A673 (cell line): Measurements from ENCODE around the gene FECH.

Source experiments
- EZH2 ChIP-seq: fragments of 200-600 bp; sonication (generic); IDR thresholded peaks from 2 replicates; pipeline ENCODE4 v1.6.1; 2017; ENCODE audit warnings: borderline replicate concordance, low read depth, mild to moderate bottlenecking, mixed read lengths, antibody characterized with exemption, low read length; ENCODE audit not compliant: poor library complexity, severe bottlenecking
- TF ChIP-seq, protein P1 (sequence below): fragments of 300-800, 200-600 bp; sonication (generic); conservative IDR thresholded peaks from 2 replicates; pipeline ENCODE4 v1.5.1; 2017; ENCODE audit warnings: low read depth, mild to moderate bottlenecking, antibody characterized with exemption, low read length, moderate library complexity, mixed read lengths

DNA sequence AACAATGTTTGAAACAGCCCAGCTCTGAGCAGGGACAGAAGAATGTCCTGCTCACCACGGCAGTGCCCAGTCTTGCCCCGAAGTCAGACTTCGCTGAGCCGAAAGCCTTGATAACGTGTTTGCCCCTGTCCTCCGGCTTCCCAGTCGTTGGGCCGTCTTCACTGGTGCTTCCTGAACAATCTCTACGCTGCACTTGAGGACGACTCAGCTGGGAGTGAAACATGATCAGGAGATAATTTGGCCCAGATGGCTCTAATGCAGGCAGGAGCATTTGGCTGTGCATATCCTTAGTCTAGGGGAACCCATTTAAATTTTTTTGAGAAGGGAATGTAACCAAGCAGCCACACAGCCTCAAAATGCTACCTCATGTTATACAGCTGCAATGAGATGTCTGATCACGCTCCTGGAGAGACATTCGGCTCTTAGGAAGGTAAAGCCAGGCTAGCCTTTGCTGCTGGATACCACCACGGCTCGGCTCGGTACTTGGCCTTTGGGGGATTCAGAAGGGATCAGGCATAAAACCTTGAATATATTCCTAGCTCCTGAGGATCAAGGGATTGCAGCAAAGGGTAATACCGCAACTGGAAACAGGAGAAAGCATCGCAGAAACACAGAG is 43.6 kb downstream of the FECH start:
- TF ChIP-seq, protein P1, sequence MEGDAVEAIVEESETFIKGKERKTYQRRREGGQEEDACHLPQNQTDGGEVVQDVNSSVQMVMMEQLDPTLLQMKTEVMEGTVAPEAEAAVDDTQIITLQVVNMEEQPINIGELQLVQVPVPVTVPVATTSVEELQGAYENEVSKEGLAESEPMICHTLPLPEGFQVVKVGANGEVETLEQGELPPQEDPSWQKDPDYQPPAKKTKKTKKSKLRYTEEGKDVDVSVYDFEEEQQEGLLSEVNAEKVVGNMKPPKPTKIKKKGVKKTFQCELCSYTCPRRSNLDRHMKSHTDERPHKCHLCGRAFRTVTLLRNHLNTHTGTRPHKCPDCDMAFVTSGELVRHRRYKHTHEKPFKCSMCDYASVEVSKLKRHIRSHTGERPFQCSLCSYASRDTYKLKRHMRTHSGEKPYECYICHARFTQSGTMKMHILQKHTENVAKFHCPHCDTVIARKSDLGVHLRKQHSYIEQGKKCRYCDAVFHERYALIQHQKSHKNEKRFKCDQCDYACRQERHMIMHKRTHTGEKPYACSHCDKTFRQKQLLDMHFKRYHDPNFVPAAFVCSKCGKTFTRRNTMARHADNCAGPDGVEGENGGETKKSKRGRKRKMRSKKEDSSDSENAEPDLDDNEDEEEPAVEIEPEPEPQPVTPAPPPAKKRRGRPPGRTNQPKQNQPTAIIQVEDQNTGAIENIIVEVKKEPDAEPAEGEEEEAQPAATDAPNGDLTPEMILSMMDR, result no peak
- no peak for TF ChIP-seq EZH2
